ENCODE results near the gene SH3PXD2B.

Gene SH3PXD2B

DNA sequence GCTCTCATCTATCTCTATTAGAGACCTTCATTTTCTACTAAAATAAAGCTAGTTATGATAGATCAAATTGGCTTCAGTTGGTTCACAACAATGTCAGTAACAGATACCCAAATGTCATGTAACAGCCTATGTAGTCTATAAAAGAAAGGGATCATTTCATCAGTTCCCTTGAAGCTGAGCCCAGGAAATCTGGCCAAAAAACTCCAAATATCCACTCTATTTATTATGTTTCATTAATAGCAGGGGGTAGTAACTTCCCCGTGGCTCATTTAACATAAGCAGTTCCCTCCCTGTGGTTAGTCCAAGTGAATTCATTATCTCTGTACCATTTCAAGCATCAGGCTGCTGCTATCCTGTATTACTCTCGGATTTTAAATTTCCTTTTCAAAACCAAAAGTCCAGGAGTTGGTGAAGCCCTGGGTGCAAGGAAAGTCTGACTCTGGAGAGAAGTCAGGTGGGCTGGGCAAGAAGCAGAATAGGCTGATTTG, 66.0 kb downstream of the SH3PXD2B start:
- H3K4me2 ChIP-seq (ENCODE audit: low read length, poor library complexity, severe bottlenecking) = no peak overlapping the region
- no peak overlapping the region for H2BK5ac ChIP-seq (ENCODE audit: low read depth, low read length, poor library complexity, severe bottlenecking)
- H3K4me1 ChIP-seq (ENCODE audit: control insufficient read depth, insufficient read depth, low read depth, low read length) = peaks cover 3% of the 10 kb centered on the region
- H2BK120ac ChIP-seq (ENCODE audit: low read depth, low read length) = no peak overlapping the region
- no peak overlapping the region for H3K4me3 ChIP-seq (ENCODE audit: insufficient read depth in 1 of 2, low read depth in 1 of 2, low read length in 2 of 2)
- H3K18ac ChIP-seq (ENCODE audit: low read depth in 1 of 2, low read length in 2 of 2) = no peak overlapping the region
- no peak for DNase-seq
- 100% methylated on average over 2 of the region's 2 CpGs for WGBS
- H3K4ac ChIP-seq (ENCODE audit: low read depth in 1 of 2, low read length in 2 of 2) = no peak overlapping the region
- H3K36me3 ChIP-seq (ENCODE audit: control insufficient read depth in 1 of 2, insufficient read depth in 2 of 2, low read depth in 1 of 2, low read length in 2 of 2) = peaks cover 41 to 99% of the 10 kb centered on the region in 2 experiments
- no peak overlapping the region for H2AFZ ChIP-seq (ENCODE audit: low read depth, low read length)
- H4K8ac ChIP-seq (ENCODE audit: low read length) = no peak overlapping the region
- H3K9me3 ChIP-seq (ENCODE audit: control insufficient read depth, low read length) = no peaks in the 10 kb centered on the region
- H3K14ac ChIP-seq (ENCODE audit: low read length in 2 of 2) = no peak overlapping the region
- H2BK15ac ChIP-seq (ENCODE audit: low read depth, poor library complexity, severe bottlenecking) = no peak overlapping the region
- H3K79me1 ChIP-seq (replicated peaks; ENCODE audit: low read length, poor library complexity, severe bottlenecking) = peaks cover 14% of the 10 kb centered on the region
- H3K27me3 ChIP-seq (ENCODE audit: control insufficient read depth in 1 of 2, insufficient read depth in 1 of 2, low read length in 2 of 2) = no peaks in the 10 kb centered on the region
- H4K91ac ChIP-seq (ENCODE audit: low read length) = no peak overlapping the region
- H2AK5ac ChIP-seq (ENCODE audit: low read length, severe bottlenecking) = no peak overlapping the region
- no peak overlapping the region for H2BK12ac ChIP-seq (ENCODE audit: low read length in 2 of 2)
- H3K27ac ChIP-seq (ENCODE audit: low read length, poor library complexity, severe bottlenecking) = no peak overlapping the region
- H3K23ac ChIP-seq (ENCODE audit: low read length in 2 of 2) = no peak overlapping the region
- H3K9ac ChIP-seq (ENCODE audit: low read length) = no peak overlapping the region

DNA sequence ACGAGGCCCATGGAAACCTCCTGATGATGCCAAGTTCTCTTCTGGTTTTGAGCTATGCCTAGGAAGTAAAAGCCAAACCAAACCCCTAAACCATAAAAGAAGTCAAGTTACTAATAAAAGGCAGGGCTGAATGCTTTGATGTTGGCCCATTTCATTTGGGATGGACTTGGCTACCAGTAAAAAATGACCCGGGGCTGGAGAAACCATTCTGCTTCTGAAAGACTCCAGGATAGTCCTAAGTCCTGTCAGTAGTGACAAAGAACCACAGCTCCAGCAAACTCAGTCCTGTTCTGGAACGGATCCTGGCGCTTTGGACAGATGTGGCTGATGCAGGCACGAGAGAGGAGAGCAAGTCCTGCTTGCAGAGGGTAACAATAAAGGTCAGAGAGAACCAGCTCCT, 68.6 kb downstream of the SH3PXD2B start:
- no peak overlapping the region for H2BK5ac ChIP-seq (ENCODE audit: low read depth, low read length, poor library complexity, severe bottlenecking)
- WGBS = 94% methylated on average over 4 of the region's 5 CpGs
- H3K27me3 ChIP-seq (ENCODE audit: control insufficient read depth in 1 of 2, insufficient read depth in 1 of 2, low read length in 2 of 2) = no peaks in the 10 kb centered on the region
- H3K79me1 ChIP-seq (replicated peaks; ENCODE audit: low read length, poor library complexity, severe bottlenecking) = peaks cover 24% of the 10 kb centered on the region
- no peak overlapping the region for H2BK120ac ChIP-seq (ENCODE audit: low read depth, low read length)
- peaks cover 46 to 98% of the 10 kb centered on the region in 2 experiments for H3K36me3 ChIP-seq (ENCODE audit: control insufficient read depth in 1 of 2, insufficient read depth in 2 of 2, low read depth in 1 of 2, low read length in 2 of 2)
- no peak overlapping the region for H2BK12ac ChIP-seq (ENCODE audit: low read length in 2 of 2)
- no peak overlapping the region for H3K9ac ChIP-seq (ENCODE audit: low read length)
- no peak overlapping the region for H3K23ac ChIP-seq (ENCODE audit: low read length in 2 of 2)
- no peak overlapping the region for H2BK15ac ChIP-seq (ENCODE audit: low read depth, poor library complexity, severe bottlenecking)
- H2AFZ ChIP-seq (ENCODE audit: low read depth, low read length) = no peak overlapping the region
- no peak overlapping the region for H4K91ac ChIP-seq (ENCODE audit: low read length)
- no peak overlapping the region for H4K8ac ChIP-seq (ENCODE audit: low read length)
- no peak overlapping the region for H3K4me3 ChIP-seq (ENCODE audit: insufficient read depth in 1 of 2, low read depth in 1 of 2, low read length in 2 of 2)
- no peak for DNase-seq
- H3K27ac ChIP-seq (ENCODE audit: low read length, poor library complexity, severe bottlenecking) = no peak overlapping the region
- H3K4ac ChIP-seq (ENCODE audit: low read depth in 1 of 2, low read length in 2 of 2) = no peak overlapping the region
- no peak overlapping the region for H2AK5ac ChIP-seq (ENCODE audit: low read length, severe bottlenecking)
- H3K4me1 ChIP-seq (ENCODE audit: control insufficient read depth, insufficient read depth, low read depth, low read length) = peaks cover 3% of the 10 kb centered on the region
- H3K4me2 ChIP-seq (ENCODE audit: low read length, poor library complexity, severe bottlenecking) = no peak overlapping the region
- no peaks in the 10 kb centered on the region for H3K9me3 ChIP-seq (ENCODE audit: control insufficient read depth, low read length)
- no peak overlapping the region for H3K14ac ChIP-seq (ENCODE audit: low read length in 2 of 2)
- H3K18ac ChIP-seq (ENCODE audit: low read depth in 1 of 2, low read length in 2 of 2) = no peak overlapping the region

DNA sequence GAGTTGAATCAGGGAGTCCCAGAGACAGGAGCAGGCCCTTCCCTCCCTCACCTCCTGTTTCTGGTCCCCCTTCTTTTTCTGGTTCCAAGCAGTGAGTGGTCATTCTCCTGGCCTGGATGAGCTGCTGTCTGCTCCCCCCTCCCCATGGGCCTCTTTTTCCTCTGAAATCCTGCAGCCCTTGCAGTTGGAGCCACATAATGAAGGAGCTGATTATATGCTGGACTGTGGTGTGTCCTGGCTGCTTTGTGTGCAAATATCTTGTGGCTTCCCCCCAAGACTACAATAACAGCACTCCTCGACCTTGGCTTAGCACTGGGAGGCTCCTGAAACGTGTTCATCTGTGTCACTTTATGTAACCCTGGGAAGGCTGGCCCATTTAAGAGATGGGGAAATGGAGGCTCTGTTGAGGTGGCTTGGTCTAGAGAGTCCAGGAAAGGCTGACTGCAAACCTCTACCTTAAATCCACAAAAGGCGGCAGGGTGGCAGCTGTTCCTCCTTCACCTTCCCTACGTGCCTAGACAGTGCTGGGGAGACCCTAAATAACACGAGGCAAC, 69.2 kb downstream of the SH3PXD2B start:
- no peak overlapping the region for H3K4ac ChIP-seq (ENCODE audit: low read depth in 1 of 2, low read length in 2 of 2)
- no peaks in the 10 kb centered on the region for H3K27me3 ChIP-seq (ENCODE audit: control insufficient read depth in 1 of 2, insufficient read depth in 1 of 2, low read length in 2 of 2)
- H3K4me3 ChIP-seq (ENCODE audit: insufficient read depth in 1 of 2, low read depth in 1 of 2, low read length in 2 of 2) = no peak overlapping the region
- peaks cover 3% of the 10 kb centered on the region for H3K4me1 ChIP-seq (ENCODE audit: control insufficient read depth, insufficient read depth, low read depth, low read length)
- H2BK120ac ChIP-seq (ENCODE audit: low read depth, low read length) = no peak overlapping the region
- H2AK5ac ChIP-seq (ENCODE audit: low read length, severe bottlenecking) = no peak overlapping the region
- H2AFZ ChIP-seq (ENCODE audit: low read depth, low read length) = no peak overlapping the region
- no peak overlapping the region for H2BK12ac ChIP-seq (ENCODE audit: low read length in 2 of 2)
- no peak overlapping the region for H4K8ac ChIP-seq (ENCODE audit: low read length)
- peaks cover 43 to 98% of the 10 kb centered on the region in 2 experiments for H3K36me3 ChIP-seq (ENCODE audit: control insufficient read depth in 1 of 2, insufficient read depth in 2 of 2, low read depth in 1 of 2, low read length in 2 of 2)
- H2BK5ac ChIP-seq (ENCODE audit: low read depth, low read length, poor library complexity, severe bottlenecking) = no peak overlapping the region
- no peak overlapping the region for H2BK15ac ChIP-seq (ENCODE audit: low read depth, poor library complexity, severe bottlenecking)
- no peak overlapping the region for H3K14ac ChIP-seq (ENCODE audit: low read length in 2 of 2)
- H3K9ac ChIP-seq (ENCODE audit: low read length) = no peak overlapping the region
- no peak overlapping the region for H3K23ac ChIP-seq (ENCODE audit: low read length in 2 of 2)
- WGBS = 91% methylated on average over 5 of the region's 5 CpGs
- H3K79me1 ChIP-seq (replicated peaks; ENCODE audit: low read length, poor library complexity, severe bottlenecking) = peaks cover 24% of the 10 kb centered on the region
- no peak overlapping the region for H3K4me2 ChIP-seq (ENCODE audit: low read length, poor library complexity, severe bottlenecking)
- DNase-seq = no peak
- H3K18ac ChIP-seq (ENCODE audit: low read depth in 1 of 2, low read length in 2 of 2) = no peak overlapping the region
- no peaks in the 10 kb centered on the region for H3K9me3 ChIP-seq (ENCODE audit: control insufficient read depth, low read length)
- H4K91ac ChIP-seq (ENCODE audit: low read length) = no peak overlapping the region
- no peak overlapping the region for H3K27ac ChIP-seq (ENCODE audit: low read length, poor library complexity, severe bottlenecking)

DNA sequence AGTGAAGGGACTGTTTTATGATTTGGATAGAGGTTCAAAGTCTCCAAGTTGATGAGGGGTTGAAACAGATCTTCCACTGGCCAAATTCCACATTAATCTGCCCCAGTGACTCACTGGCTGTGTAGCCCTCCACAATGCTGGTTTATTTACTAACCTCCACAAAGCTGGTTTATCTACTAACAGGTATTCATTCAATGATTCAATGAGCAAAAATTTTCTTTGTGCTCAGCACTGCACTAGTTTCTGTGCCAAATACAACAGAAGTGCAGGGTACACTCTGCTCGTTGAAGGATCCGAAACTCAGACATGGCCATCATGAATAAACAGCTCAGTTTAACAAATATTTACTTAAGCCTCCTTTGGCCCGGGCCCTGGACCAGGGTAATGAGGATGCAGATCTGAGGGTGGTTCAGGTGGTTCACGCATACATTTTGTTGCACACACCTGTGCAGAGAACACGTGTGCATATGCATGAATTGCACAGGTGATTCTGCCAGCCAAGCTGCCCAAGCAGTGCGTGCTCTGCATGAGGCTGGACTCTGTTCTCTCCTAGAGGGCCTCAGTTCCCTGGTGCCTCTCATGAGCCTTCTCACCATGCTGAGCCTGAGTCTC, 71.0 kb downstream of the SH3PXD2B start:
- Histone ChIP-seq H3K4me3 (ENCODE audit: insufficient read depth in 1 of 2, low read depth in 1 of 2, low read length in 2 of 2) (no peak overlapping the region), H3K9ac (ENCODE audit: low read length) (no peak overlapping the region), H3K4me2 (ENCODE audit: low read length, poor library complexity, severe bottlenecking) (no peak overlapping the region), H3K4me1 (ENCODE audit: control insufficient read depth, insufficient read depth, low read depth, low read length) (peaks cover 3% of the 10 kb centered on the region), H3K9me3 (ENCODE audit: control insufficient read depth, low read length) (no peaks in the 10 kb centered on the region), H2BK5ac (ENCODE audit: low read depth, low read length, poor library complexity, severe bottlenecking) (no peak overlapping the region), H2BK12ac (ENCODE audit: low read length in 2 of 2) (no peak overlapping the region), H3K4ac (ENCODE audit: low read depth in 1 of 2, low read length in 2 of 2) (no peak overlapping the region), H4K8ac (ENCODE audit: low read length) (no peak overlapping the region), H4K91ac (ENCODE audit: low read length) (no peak overlapping the region), H2AFZ (ENCODE audit: low read depth, low read length) (no peak overlapping the region), H2BK120ac (ENCODE audit: low read depth, low read length) (no peak overlapping the region), H3K23ac (ENCODE audit: low read length in 2 of 2) (no peak overlapping the region), H3K27ac (ENCODE audit: low read length, poor library complexity, severe bottlenecking) (no peak overlapping the region), H3K27me3 (ENCODE audit: control insufficient read depth in 1 of 2, insufficient read depth in 1 of 2, low read length in 2 of 2) (no peaks in the 10 kb centered on the region), H2BK15ac (ENCODE audit: low read depth, poor library complexity, severe bottlenecking) (no peak overlapping the region), H2AK5ac (ENCODE audit: low read length, severe bottlenecking) (no peak overlapping the region), H3K18ac (ENCODE audit: low read depth in 1 of 2, low read length in 2 of 2) (no peak overlapping the region), H3K36me3 (ENCODE audit: control insufficient read depth in 1 of 2, insufficient read depth in 2 of 2, low read depth in 1 of 2, low read length in 2 of 2) (peaks cover 44 to 96% of the 10 kb centered on the region in 2 experiments), H3K14ac (ENCODE audit: low read length in 2 of 2) (no peak overlapping the region), H3K79me1 (replicated peaks; ENCODE audit: low read length, poor library complexity, severe bottlenecking) (peaks cover 19% of the 10 kb centered on the region)
- WGBS = 61% methylated on average over 6 of the region's 6 CpGs
- peak; percentile 25 for DNase-seq
